Neural crest cell (in vitro differentiated cells): ENCODE measurements around the gene OGN. TPM values are rescaled to one million over a fixed set of nuclear protein-coding genes. Genes with fewer than 3 reads are reported as not detected.

ENCODE experiments used
- DNase-seq: peaks from one replicate; pipeline ENCODE4 v3.0.0; 2021; ENCODE audit warnings: low read depth, mixed read lengths, low spot score
- H3K27ac Mint-ChIP-seq: one replicate; pipeline ENCODE4 v1.8.0; 2021; ENCODE audit warnings: mild to moderate bottlenecking, mixed read lengths; ENCODE audit not compliant: unreplicated experiment
- H3K27me3 Mint-ChIP-seq: 2 replicates; pipeline ENCODE4 v1.8.0; 2021; ENCODE audit warnings: low read depth, mild to moderate bottlenecking, mixed read lengths
- H3K36me3 Mint-ChIP-seq: 2 replicates; pipeline ENCODE4 v1.8.0; 2021; ENCODE audit warnings: low read depth, mild to moderate bottlenecking, mixed read lengths
- H3K4me1 Mint-ChIP-seq: 2 replicates; pipeline ENCODE4 v1.8.0; 2021; ENCODE audit warnings: mixed read lengths
- H3K4me3 Mint-ChIP-seq: one replicate; pipeline ENCODE4 v1.8.0; 2021; ENCODE audit warnings: mild to moderate bottlenecking, mixed read lengths
- H3K9me3 Mint-ChIP-seq: 2 replicates; pipeline ENCODE4 v1.8.0; 2021; ENCODE audit warnings: mixed read lengths
- CTCF ChIP-seq: fragments of 200-600 bp; sonication (generic); conservative IDR thresholded peaks from 2 replicates; pipeline ENCODE4 v1.5.0; 2021; ENCODE audit warnings: antibody characterized with exemption, mild to moderate bottlenecking
- total RNA-seq: library from RNA; stranded (reverse); gene quantifications from 2 replicates; pipeline ENCODE4 v1.2.1, GENCODE V29; 2021

Gene OGN
- total RNA-seq, 1 donor from 2014 or later: not detected

GRCh38 chr9:92392690-92393089, 11.7 kb downstream of the OGN start:
- TF ChIP-seq CTCF: no peak
- Mint-ChIP-seq H3K4me1 (no peaks in the 10 kb centered on the region), H3K9me3 (peaks cover 3% of the 10 kb centered on the region), H3K4me3 (no peak overlapping the region), H3K27me3 (no peaks in the 10 kb centered on the region), H3K27ac (no peak overlapping the region), H3K36me3 (peaks cover 3% of the 10 kb centered on the region)
- no peak for DNase-seq

- no peaks in the 10 kb centered on the region for H3K36me3 Mint-ChIP-seq
- no peaks in the 10 kb centered on the region for H3K4me1 Mint-ChIP-seq
- H3K27ac Mint-ChIP-seq: no peak overlapping the region
- H3K4me3 Mint-ChIP-seq: no peak overlapping the region
- no peaks in the 10 kb centered on the region for H3K9me3 Mint-ChIP-seq
- no peak for DNase-seq
- TF ChIP-seq CTCF: no peak
- H3K27me3 Mint-ChIP-seq: no peaks in the 10 kb centered on the region
Observed at GRCh38 chr9:92385953-92386352, 18.4 kb downstream of the OGN start.

GRCh38 chr9:92385477-92385876, 18.9 kb downstream of the OGN start:
- H3K27me3 Mint-ChIP-seq: no peaks in the 10 kb centered on the region

GRCh38 chr9:92385001-92385400, 19.4 kb downstream of the OGN start:
- H3K36me3 Mint-ChIP-seq: no peaks in the 10 kb centered on the region
- no peak overlapping the region for H3K27ac Mint-ChIP-seq
- H3K27me3 Mint-ChIP-seq: no peaks in the 10 kb centered on the region
- no peaks in the 10 kb centered on the region for H3K4me1 Mint-ChIP-seq
- no peak overlapping the region for H3K4me3 Mint-ChIP-seq
- TF ChIP-seq CTCF: no peak
- no peak for DNase-seq
- H3K9me3 Mint-ChIP-seq: no peaks in the 10 kb centered on the region

More at GRCh38 chr9:92385477-92385876, 18.9 kb downstream of the OGN start:
- no peaks in the 10 kb centered on the region for H3K4me1 Mint-ChIP-seq
- no peak for DNase-seq
- no peak for TF ChIP-seq CTCF
- H3K27ac Mint-ChIP-seq: no peak overlapping the region
- no peaks in the 10 kb centered on the region for H3K36me3 Mint-ChIP-seq
- H3K4me3 Mint-ChIP-seq: no peak overlapping the region
- no peaks in the 10 kb centered on the region for H3K9me3 Mint-ChIP-seq

GRCh38 chr9:92384375-92384774, 20.0 kb downstream of the OGN start:
- no peaks in the 10 kb centered on the region for H3K27me3 Mint-ChIP-seq
- TF ChIP-seq CTCF: no peak
- no peaks in the 10 kb centered on the region for H3K9me3 Mint-ChIP-seq
- H3K4me3 Mint-ChIP-seq: no peak overlapping the region
- no peak overlapping the region for H3K27ac Mint-ChIP-seq
- peaks cover 5% of the 10 kb centered on the region for H3K4me1 Mint-ChIP-seq
- H3K36me3 Mint-ChIP-seq: no peaks in the 10 kb centered on the region
- DNase-seq: no peak

- Mint-ChIP-seq H3K27ac (no peak overlapping the region), H3K9me3 (no peaks in the 10 kb centered on the region), H3K4me1 (peaks cover 13% of the 10 kb centered on the region), H3K4me3 (no peak overlapping the region), H3K27me3 (no peaks in the 10 kb centered on the region), H3K36me3 (no peaks in the 10 kb centered on the region)
- DNase-seq: no peak
- TF ChIP-seq CTCF: no peak
Observed at GRCh38 chr9:92381775-92382174, 22.6 kb downstream of the OGN start.
